AG09309 (cell line): ENCODE measurements around the gene MYD88.

Experiments
- DNase-seq: peaks from one replicate; pipeline ENCODE4 v3.0.0-alpha.2; 2010; ENCODE audit warnings: low read depth
- H3K4me3 ChIP-seq: 2 replicates; pipeline ENCODE4 v1.5.1; 2011; ENCODE audit warnings: mild to moderate bottlenecking, low read depth, low read length, moderate library complexity; ENCODE audit not compliant: control insufficient read depth
- CTCF ChIP-seq: IDR thresholded peaks from 2 replicates; pipeline ENCODE4 v1.5.1; 2011; ENCODE audit warnings: mild to moderate bottlenecking, low read depth, low read length, inconsistent platforms; ENCODE audit not compliant: insufficient read depth, control insufficient read depth; ENCODE audit errors: missing control alignments

The MYD88 gene

DNA sequence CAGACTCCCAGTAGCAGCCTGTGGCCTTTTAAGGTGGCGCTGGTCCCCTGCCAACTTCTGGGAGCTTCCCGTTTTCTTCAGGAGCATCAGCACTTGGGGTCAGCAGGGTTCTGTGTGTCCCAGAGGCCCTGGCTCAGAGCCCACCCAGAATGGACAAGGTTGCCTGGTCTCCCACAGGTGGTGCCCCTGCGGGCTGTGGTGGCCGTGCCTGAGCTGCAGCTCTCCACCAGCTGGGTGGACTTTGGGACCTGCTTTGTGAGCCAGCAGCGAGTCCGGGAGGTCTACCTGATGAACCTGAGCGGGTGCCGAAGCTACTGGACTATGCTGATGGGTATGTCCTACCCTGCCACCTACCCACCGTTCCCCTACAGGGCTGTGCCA lies 17.0 kb upstream of the MYD88 start:
- no peak for TF ChIP-seq CTCF
- DNase-seq = no peak
- H3K4me3 ChIP-seq = no peak overlapping the region

DNA sequence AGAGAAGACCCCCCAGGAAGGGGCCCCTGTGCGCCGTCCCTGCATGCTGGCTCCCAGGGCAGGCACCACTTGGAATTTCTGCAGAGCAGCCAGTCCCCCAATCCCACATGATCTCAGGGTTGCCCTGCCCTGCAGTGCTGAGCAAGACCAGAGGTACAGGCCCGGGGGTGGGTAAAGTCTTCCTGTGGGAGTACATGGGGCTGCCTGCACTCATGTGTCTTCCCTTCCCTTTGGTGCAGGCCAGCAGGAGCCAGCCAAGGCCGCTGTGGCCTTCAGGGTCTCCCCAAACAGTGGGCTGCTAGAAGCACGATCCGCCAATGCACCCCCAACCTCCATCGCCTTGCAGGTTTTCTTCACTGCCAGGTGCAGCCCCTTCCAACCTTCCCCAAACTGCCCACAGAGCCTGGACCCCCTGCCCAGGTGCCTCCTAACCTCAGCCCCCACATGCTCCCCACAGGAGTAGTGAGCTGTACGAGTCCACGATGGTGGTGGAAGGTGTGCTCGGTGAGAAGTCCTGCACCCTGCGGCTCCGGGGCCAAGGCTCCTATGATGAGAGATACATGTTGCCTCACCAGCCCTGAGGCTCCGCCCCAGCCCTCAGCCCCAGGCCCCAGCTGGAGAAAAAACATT lies 16.5 kb upstream of the MYD88 start:
- no peak for TF ChIP-seq CTCF
- no peak overlapping the region for H3K4me3 ChIP-seq
- DNase-seq = no peak

GRCh38 chr3:38122712-38123290 lies 15.7 kb upstream of the MYD88 start:
- TF ChIP-seq CTCF = no peak
- H3K4me3 ChIP-seq = no peak overlapping the region
- no peak for DNase-seq

DNA sequence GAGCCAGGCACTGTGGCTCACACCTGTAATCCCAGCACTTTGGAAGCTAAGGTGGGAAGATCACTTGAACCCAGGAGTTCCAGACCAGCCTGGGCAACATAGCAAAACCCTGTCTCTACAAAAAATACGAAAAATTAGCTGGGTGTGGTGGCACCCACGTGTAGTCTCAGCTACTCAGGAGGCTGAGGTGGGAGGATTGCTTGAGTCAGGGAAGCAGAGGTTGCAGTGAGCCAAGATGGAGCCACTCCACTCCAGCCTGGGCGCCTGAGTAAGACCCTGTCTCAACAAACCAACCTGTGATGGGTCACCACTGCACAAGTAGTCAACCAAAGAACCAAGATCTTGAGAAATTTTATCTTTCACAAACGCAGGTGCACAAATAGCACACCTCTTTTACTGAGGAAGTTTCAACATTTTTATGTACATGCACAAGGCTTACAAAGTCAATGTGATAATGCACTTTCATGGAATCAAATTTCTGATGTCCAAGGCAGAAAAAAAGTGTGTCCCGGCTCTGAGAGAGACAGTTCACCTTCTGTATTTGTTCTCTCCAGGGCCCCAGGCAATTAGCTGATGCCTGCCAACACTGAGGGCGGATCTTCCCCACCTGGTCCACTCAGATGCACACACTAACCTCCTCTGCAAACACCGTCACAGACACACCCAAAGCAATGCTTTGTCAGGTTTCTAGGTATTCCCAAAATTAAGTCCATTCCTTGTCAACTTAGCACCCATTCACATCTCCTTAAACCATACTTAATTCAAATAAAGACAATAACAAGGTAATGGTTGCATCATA lies 13.9 kb upstream of the MYD88 start:
- no peak for DNase-seq
- no peak overlapping the region for H3K4me3 ChIP-seq
- TF ChIP-seq CTCF = no peak

- DNase-seq = no peak
These were observed 12.9 kb upstream of the MYD88 start for GRCh38 chr3:38125305-38126120.

More at GRCh38 chr3:38125305-38126120, 12.9 kb upstream of the MYD88 start:
- no peak overlapping the region for H3K4me3 ChIP-seq
- no peak for TF ChIP-seq CTCF
